C4-2B (cell line): Measurements from ENCODE around the gene TMEM132D.

Experiments
- H3K27ac ChIP-seq: fragments of 450-650 bp; 2 replicates; pipeline ENCODE4 v1.5.1; 2017
- ZFX ChIP-seq: fragments of 450-650 bp; IDR thresholded peaks from 2 replicates; pipeline ENCODE4 v1.6.1; 2017
- TF ChIP-seq, protein P1 (sequence below): fragments of 450-650 bp; conservative IDR thresholded peaks from 2 replicates; pipeline ENCODE4 v1.5.1; 2017; ENCODE audit warnings: mild to moderate bottlenecking

Gene TMEM132D

DNA sequence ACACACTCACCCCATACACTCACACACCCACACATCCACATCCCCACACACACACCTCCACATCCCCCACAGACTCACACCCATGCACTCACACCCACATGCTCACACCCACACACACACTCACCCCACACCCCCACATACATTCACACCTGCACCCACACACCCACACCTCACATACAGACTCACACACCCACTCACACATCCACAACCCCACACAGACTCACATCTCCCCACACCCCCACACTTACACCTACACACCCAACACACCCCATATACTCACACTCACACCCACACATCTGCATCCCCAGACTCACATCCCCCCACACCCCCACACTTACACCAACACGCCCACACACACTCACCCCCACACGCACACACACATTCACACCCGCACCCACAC is 878.8 kb downstream of the TMEM132D start:
- no peak overlapping the region for H3K27ac ChIP-seq
- TF ChIP-seq, protein P1, sequence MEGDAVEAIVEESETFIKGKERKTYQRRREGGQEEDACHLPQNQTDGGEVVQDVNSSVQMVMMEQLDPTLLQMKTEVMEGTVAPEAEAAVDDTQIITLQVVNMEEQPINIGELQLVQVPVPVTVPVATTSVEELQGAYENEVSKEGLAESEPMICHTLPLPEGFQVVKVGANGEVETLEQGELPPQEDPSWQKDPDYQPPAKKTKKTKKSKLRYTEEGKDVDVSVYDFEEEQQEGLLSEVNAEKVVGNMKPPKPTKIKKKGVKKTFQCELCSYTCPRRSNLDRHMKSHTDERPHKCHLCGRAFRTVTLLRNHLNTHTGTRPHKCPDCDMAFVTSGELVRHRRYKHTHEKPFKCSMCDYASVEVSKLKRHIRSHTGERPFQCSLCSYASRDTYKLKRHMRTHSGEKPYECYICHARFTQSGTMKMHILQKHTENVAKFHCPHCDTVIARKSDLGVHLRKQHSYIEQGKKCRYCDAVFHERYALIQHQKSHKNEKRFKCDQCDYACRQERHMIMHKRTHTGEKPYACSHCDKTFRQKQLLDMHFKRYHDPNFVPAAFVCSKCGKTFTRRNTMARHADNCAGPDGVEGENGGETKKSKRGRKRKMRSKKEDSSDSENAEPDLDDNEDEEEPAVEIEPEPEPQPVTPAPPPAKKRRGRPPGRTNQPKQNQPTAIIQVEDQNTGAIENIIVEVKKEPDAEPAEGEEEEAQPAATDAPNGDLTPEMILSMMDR = no peak
- no peak for TF ChIP-seq ZFX
